Neural progenitor cell (in vitro differentiated cells): ENCODE measurements around the gene ZNF576. TPM values are rescaled to one million over a fixed set of nuclear protein-coding genes. Genes with fewer than 3 reads are reported as not detected.

ENCODE experiments used
- DNase-seq: peaks from one replicate; pipeline ENCODE4 v3.0.0-alpha.2; 2016; ENCODE audit warnings: low spot score
- H2AFZ ChIP-seq: fragments of 200-600 bp; sonication (generic); replicated peaks from 2 replicates; pipeline ENCODE4 v1.6.1; 2016; ENCODE audit warnings: antibody characterized with exemption
- H3F3A ChIP-seq: fragments of 200-600 bp; sonication (generic); 2 replicates; pipeline ENCODE4 v1.6.1; 2016; ENCODE audit warnings: antibody characterized with exemption, low read depth
- H3K27ac ChIP-seq: fragments of 200-600 bp; sonication (generic); 2 replicates; pipeline ENCODE4 v1.5.1; 2016; ENCODE audit warnings: mild to moderate bottlenecking
- H3K27me3 ChIP-seq: fragments of 200-600 bp; sonication (generic); 2 replicates; pipeline ENCODE4 v1.6.1; 2016; ENCODE audit warnings: mild to moderate bottlenecking, moderate library complexity
- H3K36me3 ChIP-seq: fragments of 200-600 bp; sonication (generic); 2 replicates; pipeline ENCODE4 v1.5.1; 2016
- H3K4me1 ChIP-seq: fragments of 200-600 bp; sonication (generic); 2 replicates; pipeline ENCODE4 v1.6.1; 2016; ENCODE audit warnings: mixed run types
- H3K4me2 ChIP-seq: fragments of 200-600 bp; sonication (generic); 2 replicates; pipeline ENCODE4 v1.6.1; 2016
- H3K4me3 ChIP-seq: fragments of 200-600 bp; sonication (generic); 2 replicates; pipeline ENCODE4 v1.5.1; 2016
- H3K79me2 ChIP-seq: fragments of 200-600 bp; sonication (generic); 2 replicates; pipeline ENCODE4 v1.6.1; 2016; ENCODE audit warnings: low read depth
- H3K9ac ChIP-seq: fragments of 200-600 bp; sonication (generic); 2 replicates; pipeline ENCODE4 v1.6.1; 2016
- H3K9me3 ChIP-seq: fragments of 200-600 bp; sonication (generic); 2 replicates; pipeline ENCODE4 v1.5.1; 2016; ENCODE audit warnings: low read depth
- H4K20me1 ChIP-seq: fragments of 200-600 bp; sonication (generic); 2 replicates; pipeline ENCODE4 v1.6.1; 2016; ENCODE audit warnings: low read depth
- H3K27ac Mint-ChIP-seq: 3 replicates; pipeline ENCODE4 v1.8.0; 2021; ENCODE audit warnings: mixed read lengths
- H3K27me3 Mint-ChIP-seq: 2 replicates; pipeline ENCODE4 v1.8.0; 2022; ENCODE audit warnings: low read depth, mild to moderate bottlenecking, inconsistent platforms, moderate library complexity, mixed read lengths; ENCODE audit not compliant: insufficient read depth
- H3K36me3 Mint-ChIP-seq: 3 replicates; pipeline ENCODE4 v1.8.0; 2021; ENCODE audit warnings: mixed read lengths
- H3K4me1 Mint-ChIP-seq: 3 replicates; pipeline ENCODE4 v1.8.0; 2021; ENCODE audit warnings: mixed read lengths
- H3K4me3 Mint-ChIP-seq: 3 replicates; pipeline ENCODE4 v1.8.0; 2021; ENCODE audit warnings: mild to moderate bottlenecking, moderate library complexity, mixed read lengths
- H3K9me3 Mint-ChIP-seq: 3 replicates; pipeline ENCODE4 v1.8.0; 2020; ENCODE audit warnings: mixed read lengths
- EZH2 ChIP-seq: fragments of 200-600 bp; sonication (generic); IDR thresholded peaks from 2 replicates; pipeline ENCODE4 v1.6.1; 2017; ENCODE audit warnings: antibody characterized with exemption, mild to moderate bottlenecking, moderate library complexity
- EZH2phosphoT487 ChIP-seq: fragments of 200-600 bp; sonication (generic); IDR thresholded peaks from 2 replicates; pipeline ENCODE4 v1.6.1; 2017; ENCODE audit warnings: antibody characterized with exemption
- total RNA-seq: library from RNA; depleted of rRNA; stranded (reverse); fragments of >200 nt; gene quantifications from 2 replicates; pipeline ENCODE4 v1.2.3, GENCODE V29; 2015; ENCODE audit warnings: low replicate concordance
- TF ChIP-seq, protein P1 (sequence below): fragments of 200-600 bp; sonication (generic); IDR thresholded peaks from 2 replicates; pipeline ENCODE4 v1.5.1; 2017; ENCODE audit warnings: antibody characterized with exemption, mild to moderate bottlenecking

ZNF576 gene
- total RNA-seq, 1 donor from 2014 or later, result 6.8 TPM

DNA sequence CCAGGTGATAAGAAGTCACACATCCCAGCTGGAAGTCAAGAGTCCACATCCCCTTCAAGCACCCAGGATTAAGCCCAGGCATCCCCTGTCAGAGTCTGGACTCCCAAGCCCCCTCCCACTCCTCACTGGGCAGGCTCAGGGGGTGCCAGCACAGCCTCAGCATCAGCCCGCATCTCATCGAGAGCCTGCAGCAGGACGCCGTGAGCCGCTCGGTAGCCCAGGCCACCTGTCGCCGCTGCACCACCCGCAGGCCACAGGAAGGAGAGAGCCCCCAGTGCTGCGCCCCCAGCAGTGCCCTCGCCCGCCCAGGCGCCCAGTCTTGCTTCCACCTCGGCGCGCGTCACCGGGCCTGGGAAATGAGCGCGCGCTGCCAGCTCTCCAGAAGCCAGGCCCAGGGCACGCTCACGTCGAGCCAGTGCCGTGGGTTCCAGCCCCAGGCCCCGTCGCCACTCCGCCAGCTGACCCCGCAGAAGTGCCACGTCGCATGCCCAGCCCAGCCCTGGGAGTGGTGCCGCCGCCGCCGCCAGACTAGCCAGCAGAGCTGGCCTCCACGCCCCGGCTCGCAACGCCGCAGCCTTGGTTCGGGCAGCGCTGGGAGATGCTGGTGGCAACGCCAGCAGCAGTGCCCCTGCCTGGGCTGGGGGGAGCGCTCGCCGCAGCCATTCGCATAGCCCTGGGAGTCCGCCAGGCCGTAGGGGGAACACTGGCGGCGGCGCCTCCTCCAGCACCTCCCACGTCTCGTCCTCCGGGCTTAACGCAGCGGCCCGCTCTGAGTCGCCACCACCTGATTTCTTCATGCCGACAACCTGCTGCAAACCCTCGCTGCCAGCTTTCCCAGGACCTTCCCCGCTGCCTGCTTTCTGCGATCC, 4.3 kb upstream of the ZNF576 start:
- Histone ChIP-seq H3K4me2 (no peak overlapping the region), H3K36me3 (no peaks in the 10 kb centered on the region), H3K27me3 (no peaks in the 10 kb centered on the region), H3K27ac (no peak overlapping the region), H3K9me3 (no peaks in the 10 kb centered on the region), H3K79me2 (peaks cover 29% of the 10 kb centered on the region), H3K4me1 (no peaks in the 10 kb centered on the region), H3F3A (peaks cover 10% of the 10 kb centered on the region), H3K9ac (no peak overlapping the region), H2AFZ (no peak overlapping the region), H3K4me3 (no peak overlapping the region), H4K20me1 (peaks cover 21% of the 10 kb centered on the region)
- TF ChIP-seq EZH2phosphoT487, result no peak
- TF ChIP-seq, protein P1, sequence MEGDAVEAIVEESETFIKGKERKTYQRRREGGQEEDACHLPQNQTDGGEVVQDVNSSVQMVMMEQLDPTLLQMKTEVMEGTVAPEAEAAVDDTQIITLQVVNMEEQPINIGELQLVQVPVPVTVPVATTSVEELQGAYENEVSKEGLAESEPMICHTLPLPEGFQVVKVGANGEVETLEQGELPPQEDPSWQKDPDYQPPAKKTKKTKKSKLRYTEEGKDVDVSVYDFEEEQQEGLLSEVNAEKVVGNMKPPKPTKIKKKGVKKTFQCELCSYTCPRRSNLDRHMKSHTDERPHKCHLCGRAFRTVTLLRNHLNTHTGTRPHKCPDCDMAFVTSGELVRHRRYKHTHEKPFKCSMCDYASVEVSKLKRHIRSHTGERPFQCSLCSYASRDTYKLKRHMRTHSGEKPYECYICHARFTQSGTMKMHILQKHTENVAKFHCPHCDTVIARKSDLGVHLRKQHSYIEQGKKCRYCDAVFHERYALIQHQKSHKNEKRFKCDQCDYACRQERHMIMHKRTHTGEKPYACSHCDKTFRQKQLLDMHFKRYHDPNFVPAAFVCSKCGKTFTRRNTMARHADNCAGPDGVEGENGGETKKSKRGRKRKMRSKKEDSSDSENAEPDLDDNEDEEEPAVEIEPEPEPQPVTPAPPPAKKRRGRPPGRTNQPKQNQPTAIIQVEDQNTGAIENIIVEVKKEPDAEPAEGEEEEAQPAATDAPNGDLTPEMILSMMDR, result no peak
- TF ChIP-seq EZH2, result no peak
- no peak overlapping the region for H3K27ac Mint-ChIP-seq
- peaks cover 14% of the 10 kb centered on the region for H3K4me1 Mint-ChIP-seq
- peaks cover 14% of the 10 kb centered on the region for H3K27me3 Mint-ChIP-seq
- no peak for DNase-seq
- H3K4me3 Mint-ChIP-seq, result no peak overlapping the region
- no peaks in the 10 kb centered on the region for H3K9me3 Mint-ChIP-seq
- H3K36me3 Mint-ChIP-seq, result peaks cover 12% of the 10 kb centered on the region

DNA sequence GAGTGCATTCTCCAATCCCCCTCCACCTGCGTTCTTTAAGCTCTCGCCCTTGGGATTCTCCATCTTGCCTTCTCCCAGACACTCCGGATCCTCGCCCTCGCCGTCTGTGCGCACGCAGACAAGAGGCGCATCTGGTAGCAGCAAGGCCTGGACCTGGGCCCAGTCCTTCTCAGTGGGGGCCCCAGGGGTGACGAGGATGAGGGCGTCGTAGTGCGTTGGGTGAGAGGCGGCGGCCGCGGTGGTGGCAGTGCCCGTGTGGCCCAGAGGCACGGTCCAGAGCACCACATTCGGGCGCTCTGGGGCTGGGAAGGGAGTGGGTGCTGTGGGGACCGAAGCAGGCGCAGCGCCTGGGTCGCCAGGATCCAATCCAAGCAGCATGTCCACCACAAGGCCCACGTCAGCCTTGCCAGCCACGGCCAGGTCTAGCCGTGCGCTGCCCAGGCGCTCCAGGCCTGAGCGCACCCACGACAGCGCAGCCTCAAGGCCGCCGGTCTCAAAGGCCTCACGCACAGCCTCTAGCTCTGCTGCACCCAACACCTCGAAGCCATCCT, 3.5 kb upstream of the ZNF576 start:
- Histone ChIP-seq H3K9ac (no peak overlapping the region), H3K27ac (no peak overlapping the region), H3K4me1 (no peaks in the 10 kb centered on the region), H3K79me2 (peaks cover 36% of the 10 kb centered on the region), H3K27me3 (no peaks in the 10 kb centered on the region), H3K4me2 (no peak overlapping the region), H2AFZ (no peak overlapping the region), H3F3A (peaks cover 17% of the 10 kb centered on the region), H3K36me3 (no peaks in the 10 kb centered on the region), H3K4me3 (no peak overlapping the region), H4K20me1 (peaks cover 21% of the 10 kb centered on the region), H3K9me3 (no peaks in the 10 kb centered on the region)
- no peak for DNase-seq
- Mint-ChIP-seq H3K36me3 (peaks cover 12% of the 10 kb centered on the region), H3K9me3 (no peaks in the 10 kb centered on the region), H3K27ac (no peak overlapping the region), H3K27me3 (peaks cover 14% of the 10 kb centered on the region), H3K4me1 (peaks cover 21% of the 10 kb centered on the region), H3K4me3 (no peak overlapping the region)
- no peak for TF ChIP-seq EZH2
- TF ChIP-seq, protein P1, result no peak
- no peak for TF ChIP-seq EZH2phosphoT487

DNA sequence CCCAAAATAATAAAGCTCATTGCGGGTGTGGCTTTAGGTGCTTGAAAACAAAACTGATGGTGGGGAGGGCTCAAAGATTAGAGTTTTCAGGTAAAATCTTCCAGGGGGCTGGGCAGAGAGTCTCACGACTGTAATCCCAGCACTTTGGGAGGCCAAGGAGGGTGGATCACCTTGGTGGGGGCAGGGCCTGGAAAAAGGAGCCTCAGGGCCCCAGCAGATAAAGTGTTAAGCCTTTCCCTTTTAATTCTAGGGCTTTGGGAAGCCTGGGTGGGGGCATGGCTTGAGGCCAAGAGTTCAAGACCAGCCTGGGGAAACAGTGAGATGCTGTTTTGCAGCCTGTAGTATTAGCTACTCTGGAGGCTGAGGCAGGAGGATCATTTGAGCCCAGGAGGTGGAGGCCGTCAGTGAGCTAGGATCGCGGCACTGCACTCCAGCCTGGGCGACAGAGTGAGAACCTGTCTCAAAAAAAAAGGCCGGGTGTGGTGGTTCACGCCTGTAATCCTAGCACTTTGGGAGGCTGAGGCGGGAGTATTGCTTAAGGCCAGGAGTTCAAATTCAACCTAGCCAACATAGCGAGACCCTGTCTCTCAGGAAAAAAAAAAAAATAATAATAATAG, 2.2 kb upstream of the ZNF576 start:
- Histone ChIP-seq H3K27me3 (no peaks in the 10 kb centered on the region), H2AFZ (no peak overlapping the region), H3K4me1 (no peaks in the 10 kb centered on the region), H3F3A (peaks cover 20% of the 10 kb centered on the region), H3K9ac (no peak overlapping the region), H3K9me3 (no peaks in the 10 kb centered on the region), H3K36me3 (no peaks in the 10 kb centered on the region), H3K79me2 (peaks cover 45% of the 10 kb centered on the region), H3K4me2 (peak overlapping the region; percentile 97), H3K27ac (no peak overlapping the region), H4K20me1 (peaks cover 21% of the 10 kb centered on the region), H3K4me3 (peak overlapping the region; percentile 64)
- Mint-ChIP-seq H3K4me3 (peak overlapping the region; percentile 93), H3K36me3 (peaks cover 12% of the 10 kb centered on the region), H3K27ac (no peak overlapping the region), H3K4me1 (peaks cover 25% of the 10 kb centered on the region), H3K9me3 (no peaks in the 10 kb centered on the region), H3K27me3 (peaks cover 14% of the 10 kb centered on the region)
- no peak for TF ChIP-seq EZH2
- TF ChIP-seq, protein P1, result no peak
- TF ChIP-seq EZH2phosphoT487, result no peak
- DNase-seq, result no peak
